K562 (cell line): ENCODE measurements around the gene AFF3. TPM values are rescaled to one million over a fixed set of nuclear protein-coding genes. Genes with fewer than 3 reads are reported as not detected.

ENCODE experiments used
- ATAC-seq: fragments of 200-7000 bp; cut with Tn5 transposase; 3 replicates; pipeline ENCODE4 v1.9.1; 2020; ENCODE audit warnings: moderate library complexity
- BruUV-seq: library from RNA; stranded (reverse); fragments of 400-500 nt; replicated peaks from 2 replicates; lab custom pipeline; 2021; lab: Mats Ljungman, UMichigan
- CTCF ChIA-PET: fragments of 300-600 bp; formaldehyde crosslinking; extraction: SDS; loops from one replicate; lab custom pipeline; 2021; ENCODE audit warnings: low intra/inter-chr PET ratio; lab: Yijun Ruan, JAX
- POLR2A ChIA-PET: fragments of 300-600, 350-650 bp; sonication (Branson Sonifier 250); formaldehyde crosslinking; extraction: SDS; loops from one replicate; lab custom pipeline; 2021; ENCODE audit warnings: antibody characterized with exemption, inconsistent platforms; lab: Yijun Ruan, JAX
- DNase-seq, 4 experiments: peaks; one replicate each; pipeline versions ENCODE4 v3.0.0 to v3.0.0-alpha.2; 2011 to 2018; ENCODE audit warnings: low spot score in 3 of 4, mixed read lengths in 3 of 4; ENCODE audit errors: extremely low read depth in 1 of 4
- FAIRE-seq: peaks from 2 replicates; lab custom pipeline; 2011; peaks lifted over from hg19 to GRCh38; lab: Jason Lieb, UNC
- H2AFZ ChIP-seq: 2 replicates; pipeline ENCODE4 v1.6.0; 2011; ENCODE audit warnings: low read depth, low read length, control low read depth, inconsistent platforms
- H3K27ac ChIP-seq: fragments of 200-600 bp; 3 replicates; pipeline ENCODE4 v1.8.0; 2011; ENCODE audit warnings: low read depth, mild to moderate bottlenecking, control low read depth, inconsistent platforms, low read length, moderate library complexity, mixed read lengths; ENCODE audit errors: extremely low read depth
- H3K27me3 ChIP-seq, 2 experiments: fragments of 300-600 bp in 1 of 2; 2 replicates in 1 of 2; 3 replicates in 1 of 2; pipeline versions ENCODE4 v1.6.0 to v1.8.0; 2011; ENCODE audit warnings: inconsistent platforms in 2 of 2, low read length in 2 of 2, mild to moderate bottlenecking in 1 of 2, mixed read lengths in 1 of 2, moderate library complexity in 1 of 2; ENCODE audit not compliant: control insufficient read depth in 2 of 2, insufficient read depth in 2 of 2
- H3K36me3 ChIP-seq: fragments of 300-600 bp; 3 replicates; pipeline ENCODE4 v1.8.0; 2011; ENCODE audit warnings: mild to moderate bottlenecking, low read length, inconsistent platforms; ENCODE audit not compliant: control insufficient read depth, insufficient read depth
- H3K4me1 ChIP-seq, 2 experiments: fragments of 200-600 bp in 1 of 2; replicated peaks in 1 of 2; 2 replicates in 1 of 2; 3 replicates in 1 of 2; pipeline versions ENCODE4 v1.5.1 to v1.8.0; 2011; ENCODE audit warnings: inconsistent platforms in 2 of 2, low read length in 2 of 2, mild to moderate bottlenecking in 1 of 2, mixed read lengths in 1 of 2, moderate library complexity in 1 of 2; ENCODE audit not compliant: control insufficient read depth in 2 of 2, insufficient read depth in 2 of 2
- H3K4me2 ChIP-seq: 2 replicates; pipeline ENCODE4 v1.6.1; 2011; ENCODE audit warnings: low read length, control low read depth, inconsistent platforms, mixed read lengths; ENCODE audit not compliant: insufficient read depth
- H3K4me3 ChIP-seq: fragments of 200-600 bp; sonication (generic), shearing (Covaris generic); 2 replicates; pipeline ENCODE4 v1.5.1; 2016; ENCODE audit warnings: control low read depth, inconsistent platforms
- H3K79me2 ChIP-seq: fragments of 200-600 bp; 3 replicates; pipeline ENCODE4 v1.8.0; 2011; ENCODE audit warnings: low read length, inconsistent platforms; ENCODE audit not compliant: control insufficient read depth, insufficient read depth
- H3K9ac ChIP-seq, 2 experiments: 2 replicates each; pipeline versions ENCODE4 v1.6.0 to v1.6.1; 2011; ENCODE audit warnings: low read depth in 2 of 2, low read length in 2 of 2, control low read depth in 1 of 2, inconsistent platforms in 1 of 2, mild to moderate bottlenecking in 1 of 2, mixed read lengths in 1 of 2; ENCODE audit not compliant: insufficient read depth in 1 of 2
- H3K9me1 ChIP-seq: one replicate; pipeline ENCODE4 v1.6.0; 2011; ENCODE audit warnings: inconsistent platforms, mild to moderate bottlenecking, low read length, moderate library complexity; ENCODE audit not compliant: control insufficient read depth, insufficient read depth
- H3K9me3 ChIP-seq: replicated peaks from 2 replicates; pipeline ENCODE4 v1.5.1; 2011; ENCODE audit warnings: low read depth, low read length, inconsistent platforms; ENCODE audit not compliant: control insufficient read depth, insufficient read depth
- H4K20me1 ChIP-seq: replicated peaks from 2 replicates; pipeline ENCODE4 v1.6.1; 2011; ENCODE audit warnings: low read length, inconsistent platforms, mixed read lengths; ENCODE audit not compliant: control insufficient read depth, insufficient read depth
- BRCA1 ChIP-seq, 2 experiments: fragments of 450-650 bp in 1 of 2; sonication (generic) in 1 of 2; formaldehyde crosslinking in 1 of 2; IDR thresholded peaks; 2 replicates each; pipeline versions ENCODE4 v1.5.0 to v1.6.1; 2017 to 2020; ENCODE audit warnings: mild to moderate bottlenecking in 1 of 2, missing genetic modification reagents in 1 of 2
- CSDE1 ChIP-seq, 2 experiments: fragments of 450-650 bp; IDR thresholded peaks; 2 replicates each; pipeline ENCODE4 v1.6.1; 2016; ENCODE audit warnings: mild to moderate bottlenecking in 1 of 2
- ESRRA ChIP-seq: fragments of 450-650 bp; IDR thresholded peaks from 2 replicates; pipeline ENCODE4 v1.6.1; 2014; ENCODE audit warnings: low read depth, mild to moderate bottlenecking, moderate library complexity, borderline replicate concordance
- ETV6 ChIP-seq, 3 experiments: fragments of 150-350 bp in 1 of 3; sonication (generic) in 1 of 3; formaldehyde crosslinking in 1 of 3; IDR thresholded peaks; 2 replicates each; pipeline versions ENCODE4 v1.6.1 to v1.8.0; 2014 to 2022; ENCODE audit warnings: borderline replicate concordance in 2 of 3, low read depth in 2 of 3, antibody characterized with exemption in 1 of 3, low read length in 1 of 3, mild to moderate bottlenecking in 1 of 3, missing genetic modification reagents in 1 of 3
- PHF20 ChIP-seq: fragments of 450-650 bp; IDR thresholded peaks from 2 replicates; pipeline ENCODE4 v1.6.1; 2018; ENCODE audit not compliant: partially characterized antibody
- RBM14 ChIP-seq: fragments of 200-400 bp; formaldehyde crosslinking; IDR thresholded peaks from 2 replicates; pipeline ENCODE4 v1.6.1; 2018; ENCODE audit warnings: low read depth, mild to moderate bottlenecking, low read length, moderate library complexity, borderline replicate concordance; ENCODE audit not compliant: insufficient read depth
- RBM39 ChIP-seq: fragments of 200-400 bp; formaldehyde crosslinking; optimal IDR thresholded peaks from 2 replicates; pipeline ENCODE3; 2018; ENCODE audit warnings: low read depth, low read length
- RCOR1 ChIP-seq, 2 experiments: IDR thresholded peaks; 2 replicates each; pipeline ENCODE4 v1.6.1; 2012; ENCODE audit warnings: low read depth in 2 of 2, low read length in 2 of 2, borderline replicate concordance in 1 of 2, improper control_type of control experiment in 1 of 2
- RNF2 ChIP-seq: sonication (generic); IDR thresholded peaks from 2 replicates; pipeline ENCODE4 v1.6.1; 2016
- SETDB1 ChIP-seq: IDR thresholded peaks from one replicate; pipeline ENCODE4 v1.6.1; 2012; ENCODE audit warnings: low read length, control low read depth, inconsistent platforms
- SMC3 ChIP-seq: conservative IDR thresholded peaks from 2 replicates; pipeline ENCODE4 v1.6.1; 2011; ENCODE audit warnings: low read depth, low read length, improper control_type of control experiment; ENCODE audit not compliant: insufficient read depth
- THRAP3 ChIP-seq: fragments of 450-650 bp; IDR thresholded peaks from 2 replicates; pipeline ENCODE4 v1.6.1; 2016; ENCODE audit warnings: mild to moderate bottlenecking, inconsistent platforms, borderline replicate concordance
- ZEB2 ChIP-seq: fragments of 450-650 bp; IDR thresholded peaks from 2 replicates; pipeline ENCODE4 v1.6.1; 2016
- ZNF212 ChIP-seq: fragments of 450-650 bp; formaldehyde crosslinking; IDR thresholded peaks from 2 replicates; pipeline ENCODE4 v1.4.0; 2020; ENCODE audit warnings: mild to moderate bottlenecking
- ZNF354B ChIP-seq: fragments of 250-450 bp; sonication (Bioruptor Pico); IDR thresholded peaks from 2 replicates; pipeline ENCODE4 v1.4.0; 2020
- WGBS: fragments of 100-300 bp; shearing (Covaris generic); methylation state at CpG from one replicate; pipeline ENCODE4 v1.1.6; 2016; ENCODE audit warnings: low coverage, mixed read lengths; ENCODE audit not compliant: insufficient coverage; ENCODE audit errors: missing lambda C conversion rate; 5-methylcytosine and 5-hydroxymethylcytosine counted together
- in situ Hi-C: fragments of 300-500 bp; cut with MboI; formaldehyde crosslinking; loops from 4 replicates; pipeline ENCODE4 v1.15.0; 2018; ENCODE audit warnings: inconsistent platforms, mixed read lengths
- intact Hi-C: fragments of 100-400 bp; cut with micrococcal nuclease; formaldehyde crosslinking; loops from 2 replicates; pipeline ENCODE4 v1.14.2; 2022
- polyA plus RNA-seq, 8 experiments: library from polyadenylated mRNA; depleted of rRNA in 4 of 8; stranded (reverse) in 5 of 8; unstranded in 3 of 8; fragments of >200 nt; fragmentation: Nextera tagmentation in 2 of 8; fragmentation: Illumina TruSeq in 1 of 8; extraction: Ambion mirVana in 2 of 8; extraction: Trizol in 1 of 8; gene quantifications; 2 replicates each; pipeline versions ENCODE4 v1.2.1 to v1.2.3, GENCODE V29; 2011 to 2014; ENCODE audit warnings: inconsistent platforms in 1 of 8, missing spikeins in 1 of 8
- total RNA-seq, 7 experiments: library from RNA; depleted of rRNA in 6 of 7; stranded (reverse); fragments of >200 nt in 6 of 7; fragmentation: Illumina TruSeq in 2 of 7; extraction: Trizol in 2 of 7; gene quantifications; 2 replicates each; pipeline versions ENCODE4 v1.2.1 to v1.2.3, GENCODE V29; 2011 to 2021; ENCODE audit warnings: low replicate concordance in 1 of 7
- TF ChIP-seq, protein P1 (sequence below), 2 experiments: IDR thresholded peaks; 2 replicates each; pipeline ENCODE4 v1.6.1; 2012; ENCODE audit warnings: improper control_type of control experiment in 2 of 2, low read depth in 2 of 2, low read length in 2 of 2, borderline replicate concordance in 1 of 2
- TF ChIP-seq, protein P2 (sequence below): sonication (generic); formaldehyde crosslinking; IDR thresholded peaks from 2 replicates; pipeline ENCODE4 v1.9.0; 2022; ENCODE audit warnings: mild to moderate bottlenecking, missing genetic modification reagents
- TF ChIP-seq, protein P3 (sequence below): sonication (generic); formaldehyde crosslinking; IDR thresholded peaks from 2 replicates; pipeline ENCODE4 v1.8.1; 2023; ENCODE audit warnings: mild to moderate bottlenecking, missing genetic modification reagents

Gene AFF3
- total and polyA plus RNA-seq, 9 of the 15 experiments (the other 6 are each of a cell fraction or from before 2014, with no cell fraction given) = 0.02 to 0.11 TPM; not detected in 7

DNA sequence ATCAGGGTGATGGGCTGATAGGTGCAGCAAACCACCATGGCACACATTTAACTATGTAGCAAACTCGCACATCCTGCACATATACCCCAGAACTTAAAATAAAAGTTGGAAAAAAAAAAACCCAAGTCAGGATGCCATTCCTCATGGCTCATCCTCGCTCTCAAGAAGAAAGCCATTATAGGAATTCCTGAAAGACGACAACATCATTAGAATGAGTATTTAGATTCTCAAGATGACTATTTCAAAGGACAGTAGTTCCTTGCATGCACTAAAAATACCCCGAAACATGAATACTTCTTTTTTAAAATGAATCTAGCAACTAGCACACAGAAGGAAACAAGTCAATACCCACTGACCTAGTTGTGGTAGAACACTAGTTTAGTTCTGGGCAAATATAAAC lies 366.8 kb downstream of the AFF3 start:
- no peaks in the 10 kb centered on the region for H4K20me1 ChIP-seq
- peaks cover 7% of the 10 kb centered on the region; the same call in 1 of the 2 replicates for H3K9me3 ChIP-seq
- 25% methylated on average over 4 of the region's 4 CpGs for WGBS
- FAIRE-seq = no peak
- no peak for ATAC-seq
- no peak for DNase-seq
- peaks cover 9 to 29% of the 10 kb centered on the region in 2 experiments for H3K4me1 ChIP-seq
- no peak overlapping the region for H3K4me3 ChIP-seq
- no peak overlapping the region for H3K9ac ChIP-seq
- no peak overlapping the region for H2AFZ ChIP-seq
- intact Hi-C loops (no loop called here), in situ Hi-C loops (no loop called here)
- no peaks in the 10 kb centered on the region; a peak in 1 of 5 replicates for H3K27me3 ChIP-seq
- H3K27ac ChIP-seq = no peak overlapping the region
- no peaks in the 10 kb centered on the region for H3K9me1 ChIP-seq
- no peaks in the 10 kb centered on the region for H3K36me3 ChIP-seq
- TF ChIP-seq RBM14 (no peak), CSDE1 (IDR thresholded peaks at IDR 0.05) (no peak), ZNF212 (CRISPR knock-in tag) (no peak), THRAP3 (no peak), ETV6 (IDR thresholded peaks at IDR 0.05; ENCODE audit: borderline replicate concordance in 1 of 2, low read depth in 2 of 2, low read length in 1 of 2) (no peak), ETV6 (CRISPR knock-in tag; IDR thresholded peaks at IDR 0.05; ENCODE audit: borderline replicate concordance) (no peak), BRCA1 (IDR thresholded peaks at IDR 0.05) (no peak), BRCA1 (CRISPR knock-in tag; IDR thresholded peaks at IDR 0.05) (no peak), ZEB2 (no peak), PHF20 (no peak), ZNF354B (CRISPR knock-in tag) (no peak), ESRRA (no peak), SETDB1 (no peak), RCOR1 (IDR thresholded peaks at IDR 0.05; ENCODE audit: borderline replicate concordance in 1 of 2, low read depth in 2 of 2, low read length in 2 of 2) (no peak), SMC3 (no peak), RNF2 (no peak), RBM39 (no peak)
- TF ChIP-seq, protein P1, sequence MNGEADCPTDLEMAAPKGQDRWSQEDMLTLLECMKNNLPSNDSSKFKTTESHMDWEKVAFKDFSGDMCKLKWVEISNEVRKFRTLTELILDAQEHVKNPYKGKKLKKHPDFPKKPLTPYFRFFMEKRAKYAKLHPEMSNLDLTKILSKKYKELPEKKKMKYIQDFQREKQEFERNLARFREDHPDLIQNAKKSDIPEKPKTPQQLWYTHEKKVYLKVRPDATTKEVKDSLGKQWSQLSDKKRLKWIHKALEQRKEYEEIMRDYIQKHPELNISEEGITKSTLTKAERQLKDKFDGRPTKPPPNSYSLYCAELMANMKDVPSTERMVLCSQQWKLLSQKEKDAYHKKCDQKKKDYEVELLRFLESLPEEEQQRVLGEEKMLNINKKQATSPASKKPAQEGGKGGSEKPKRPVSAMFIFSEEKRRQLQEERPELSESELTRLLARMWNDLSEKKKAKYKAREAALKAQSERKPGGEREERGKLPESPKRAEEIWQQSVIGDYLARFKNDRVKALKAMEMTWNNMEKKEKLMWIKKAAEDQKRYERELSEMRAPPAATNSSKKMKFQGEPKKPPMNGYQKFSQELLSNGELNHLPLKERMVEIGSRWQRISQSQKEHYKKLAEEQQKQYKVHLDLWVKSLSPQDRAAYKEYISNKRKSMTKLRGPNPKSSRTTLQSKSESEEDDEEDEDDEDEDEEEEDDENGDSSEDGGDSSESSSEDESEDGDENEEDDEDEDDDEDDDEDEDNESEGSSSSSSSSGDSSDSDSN (IDR thresholded peaks at IDR 0.05; ENCODE audit: borderline replicate concordance in 1 of 2, low read depth in 2 of 2, low read length in 2 of 2) = no peak
- TF ChIP-seq, protein P2, sequence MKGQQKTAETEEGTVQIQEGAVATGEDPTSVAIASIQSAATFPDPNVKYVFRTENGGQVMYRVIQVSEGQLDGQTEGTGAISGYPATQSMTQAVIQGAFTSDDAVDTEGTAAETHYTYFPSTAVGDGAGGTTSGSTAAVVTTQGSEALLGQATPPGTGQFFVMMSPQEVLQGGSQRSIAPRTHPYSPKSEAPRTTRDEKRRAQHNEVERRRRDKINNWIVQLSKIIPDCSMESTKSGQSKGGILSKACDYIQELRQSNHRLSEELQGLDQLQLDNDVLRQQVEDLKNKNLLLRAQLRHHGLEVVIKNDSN = no peak
- TF ChIP-seq, protein P3, sequence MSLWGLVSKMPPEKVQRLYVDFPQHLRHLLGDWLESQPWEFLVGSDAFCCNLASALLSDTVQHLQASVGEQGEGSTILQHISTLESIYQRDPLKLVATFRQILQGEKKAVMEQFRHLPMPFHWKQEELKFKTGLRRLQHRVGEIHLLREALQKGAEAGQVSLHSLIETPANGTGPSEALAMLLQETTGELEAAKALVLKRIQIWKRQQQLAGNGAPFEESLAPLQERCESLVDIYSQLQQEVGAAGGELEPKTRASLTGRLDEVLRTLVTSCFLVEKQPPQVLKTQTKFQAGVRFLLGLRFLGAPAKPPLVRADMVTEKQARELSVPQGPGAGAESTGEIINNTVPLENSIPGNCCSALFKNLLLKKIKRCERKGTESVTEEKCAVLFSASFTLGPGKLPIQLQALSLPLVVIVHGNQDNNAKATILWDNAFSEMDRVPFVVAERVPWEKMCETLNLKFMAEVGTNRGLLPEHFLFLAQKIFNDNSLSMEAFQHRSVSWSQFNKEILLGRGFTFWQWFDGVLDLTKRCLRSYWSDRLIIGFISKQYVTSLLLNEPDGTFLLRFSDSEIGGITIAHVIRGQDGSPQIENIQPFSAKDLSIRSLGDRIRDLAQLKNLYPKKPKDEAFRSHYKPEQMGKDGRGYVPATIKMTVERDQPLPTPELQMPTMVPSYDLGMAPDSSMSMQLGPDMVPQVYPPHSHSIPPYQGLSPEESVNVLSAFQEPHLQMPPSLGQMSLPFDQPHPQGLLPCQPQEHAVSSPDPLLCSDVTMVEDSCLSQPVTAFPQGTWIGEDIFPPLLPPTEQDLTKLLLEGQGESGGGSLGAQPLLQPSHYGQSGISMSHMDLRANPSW (CRISPR knock-in tag) = no peak
- no TSS peak for BruUV-seq
- ChIA-PET CTCF (interaction anchor here (0.6 kb wide), 1 partner anchor 574 kb away, joined by 3 read pairs; no protein-coding TSS in a partner anchor), POLR2A (no interaction called here)
- H3K79me2 ChIP-seq = no peaks in the 10 kb centered on the region
- H3K4me2 ChIP-seq = no peak overlapping the region
